GM12878 (cell line): Measurements from ENCODE around the gene DNAJC22. TPM values are rescaled to one million over a fixed set of nuclear protein-coding genes. Genes with fewer than 3 reads are reported as not detected.
A peak's percentile ranks its signal among the peaks of the same experiment; 100 is the strongest.

Source experiments
- BCL11A ChIP-seq: IDR thresholded peaks from 2 replicates; pipeline ENCODE4 v1.6.1; 2011; ENCODE audit warnings: low read depth, low read length
- CREM ChIP-seq: IDR thresholded peaks from 2 replicates; pipeline ENCODE4 v1.6.1; 2014; ENCODE audit warnings: antibody characterized with exemption, low read depth
- CTCF ChIP-seq, 3 experiments: IDR thresholded peaks in 2 of 3; conservative IDR thresholded peaks in 1 of 3; 2 replicates each; pipeline ENCODE4 v1.5.1; 2011; ENCODE audit warnings: low read depth in 3 of 3, low read length in 3 of 3, mild to moderate bottlenecking in 3 of 3, control low read depth in 2 of 3, moderate library complexity in 2 of 3, inconsistent platforms in 1 of 3, mixed read lengths in 1 of 3; ENCODE audit not compliant: control insufficient read depth in 2 of 3, insufficient read depth in 1 of 3; ENCODE audit errors: extremely low read depth in 1 of 3
- DPF2 ChIP-seq: fragments of 450-650 bp; IDR thresholded peaks from 2 replicates; pipeline ENCODE4 v1.6.1; 2017; ENCODE audit warnings: mild to moderate bottlenecking
- HDAC6 ChIP-seq: fragments of 200-600 bp; sonication (generic); IDR thresholded peaks from one replicate; pipeline ENCODE4 v1.8.0; 2017; ENCODE audit warnings: antibody characterized with exemption; ENCODE audit not compliant: unreplicated experiment
- HSF1 ChIP-seq: fragments of 150-350 bp; IDR thresholded peaks from 2 replicates; pipeline ENCODE4 v1.6.1; 2014; ENCODE audit warnings: mild to moderate bottlenecking, low read depth, low read length
- IKZF2 ChIP-seq, 2 experiments: fragments of 450-650 bp; IDR thresholded peaks; 2 replicates each; pipeline ENCODE4 v1.6.1; 2017; ENCODE audit warnings: mild to moderate bottlenecking in 2 of 2, moderate library complexity in 2 of 2
- NR2C1 ChIP-seq: fragments of 450-650 bp; IDR thresholded peaks from 2 replicates; pipeline ENCODE4 v1.6.1; 2017; ENCODE audit warnings: antibody characterized with exemption, mild to moderate bottlenecking, moderate library complexity
- PAX5 ChIP-seq: IDR thresholded peaks from 2 replicates; pipeline ENCODE4 v1.6.1; 2011; ENCODE audit warnings: low read depth, low read length, borderline replicate concordance
- PRDM15 ChIP-seq: fragments of 450-650 bp; formaldehyde crosslinking; IDR thresholded peaks from 2 replicates; pipeline ENCODE4 v1.4.0; 2020; ENCODE audit warnings: mild to moderate bottlenecking, moderate library complexity
- RFX5 ChIP-seq: IDR thresholded peaks from 2 replicates; pipeline ENCODE4 v1.6.1; 2011; ENCODE audit warnings: low read depth, low read length, improper control_type of control experiment
- SMAD1 ChIP-seq: fragments of 450-650 bp; IDR thresholded peaks from 2 replicates; pipeline ENCODE4 v1.6.1; 2018; ENCODE audit warnings: mild to moderate bottlenecking, low read depth; ENCODE audit not compliant: partially characterized antibody
- ZBTB11 ChIP-seq: fragments of 450-650 bp; formaldehyde crosslinking; IDR thresholded peaks from 2 replicates; pipeline ENCODE4 v1.5.0; 2022; ENCODE audit warnings: mild to moderate bottlenecking, missing genetic modification characterization
- ZBTB40 ChIP-seq: fragments of 450-650 bp; IDR thresholded peaks from 2 replicates; pipeline ENCODE4 v1.6.1; 2016; ENCODE audit warnings: mild to moderate bottlenecking, moderate library complexity, borderline replicate concordance
- polyA plus RNA-seq, 11 experiments: library from polyadenylated mRNA; depleted of rRNA in 4 of 11; unstranded in 6 of 11; stranded (reverse) in 5 of 11; fragments of >200 nt; fragmentation: Nextera tagmentation in 4 of 11; fragmentation: Illumina TruSeq in 1 of 11; extraction: Ambion mirVana in 4 of 11; extraction: Trizol in 1 of 11; gene quantifications; 1 replicate in 1 of 11; 2 replicates in 10 of 11; pipeline versions ENCODE4 v1.2.1 to v1.2.3, GENCODE V29; 2011 to 2016; ENCODE audit warnings: inconsistent platforms in 2 of 11, missing spikeins in 2 of 11, low read depth in 1 of 11
- total RNA-seq, 4 experiments: library from RNA; depleted of rRNA in 3 of 4; stranded (reverse); fragments of >200 nt in 3 of 4; fragmentation: Illumina TruSeq in 1 of 4; extraction: Trizol in 1 of 4; gene quantifications; 2 replicates each; pipeline versions ENCODE4 v1.2.1 to v1.2.3, GENCODE V29; 2013 to 2021

DNAJC22 gene
- total and polyA plus RNA-seq, 10 of the 15 experiments (the other 5 are each of a cell fraction or from before 2014, with no cell fraction given) = 0.06 to 0.61 (median 0.13) TPM; not detected in 3

GRCh38 chr12:49369411-49370145 is 22.9 kb downstream of the DNAJC22 start (continued):
- TF ChIP-seq HSF1 (no peak), NR2C1 (no peak), HDAC6 (no peak), ZBTB11 (CRISPR knock-in tag) (no peak), BCL11A (0 out of 2 replicates have a peak, but pooled peaks have one; percentile 33), IKZF2 (IDR thresholded peaks at IDR 0.05) (peak; percentile 79 to 81), PAX5 (no peak), SMAD1 (no peak), CTCF (IDR thresholded peaks at IDR 0.05 in 2 of 3, conservative IDR thresholded peaks at IDR 0.05 in 1 of 3; ENCODE audit: control insufficient read depth in 2 of 3, extremely low read depth in 1 of 3, insufficient read depth in 1 of 3, low read depth in 3 of 3, low read length in 3 of 3) (peak; percentile 36 to 65 (median 54)), RFX5 (no peak), ZBTB40 (no peak), CREM (no peak), DPF2 (no peak), PRDM15 (CRISPR knock-in tag) (no peak)
